ENCODE measurements around the gene PSME3IP1.
"Not testable (repeated sequence)": the region's sequence is repeated elsewhere in the genome, so short reads cannot be mapped to it uniquely, and the experiment has no call there.

Gene PSME3IP1

GRCh38 chr16:57185945-57186871, at the start of gene PSME3IP1, which contains the start of gene RSPRY1:
Gene PSME3IP1, minus strand, starts transcription at chr16:57186039. Its CDS starts 12,185 bp downstream, at chr16:57173854.
Gene RSPRY1, plus strand, starts transcription at chr16:57186329. Its CDS starts 18,330 bp downstream, at chr16:57204659.
- peak; percentile 100 for DNase-seq

GRCh38 chr16:57235128-57236021, 49.5 kb upstream of the PSME3IP1 start:
- DNase-seq, result peak; percentile 75

GRCh38 chr16:57234707-57235092, 48.9 kb upstream of the PSME3IP1 start:
- no peak for DNase-seq

- no peak for DNase-seq
Measured at GRCh38 chr16:57233944-57234706, 48.3 kb upstream of the PSME3IP1 start.

GRCh38 chr16:57231821-57232350, 46.0 kb upstream of the PSME3IP1 start:
- no peak for DNase-seq

GRCh38 chr16:57229079-57229478, 43.2 kb upstream of the PSME3IP1 start:
- no peak for DNase-seq

- no peak for DNase-seq
Measured at GRCh38 chr16:57226701-57227621, 41.1 kb upstream of the PSME3IP1 start.

- DNase-seq, result no peak
Measured at GRCh38 chr16:57225978-57226377, 40.1 kb upstream of the PSME3IP1 start.

GRCh38 chr16:57224651-57225335, 39.0 kb upstream of the PSME3IP1 start:
- no peak for DNase-seq

- no peak for DNase-seq
Measured at GRCh38 chr16:57223057-57223456, 37.2 kb upstream of the PSME3IP1 start.

GRCh38 chr16:57216968-57217367, 31.1 kb upstream of the PSME3IP1 start:
- DNase-seq, result no peak

- DNase-seq, result no peak
Measured at GRCh38 chr16:57213462-57213861, 27.6 kb upstream of the PSME3IP1 start.

GRCh38 chr16:57209780-57210179, 23.9 kb upstream of the PSME3IP1 start:
- DNase-seq, result no peak

- no peak for DNase-seq
Measured at GRCh38 chr16:57208926-57209325, 23.1 kb upstream of the PSME3IP1 start.

- DNase-seq, result no peak
Measured at GRCh38 chr16:57204675-57205074, 18.8 kb upstream of the PSME3IP1 start.

GRCh38 chr16:57203451-57203850, 17.6 kb upstream of the PSME3IP1 start:
- no peak for DNase-seq

- no peak for DNase-seq
Measured at GRCh38 chr16:57202095-57202886, 16.5 kb upstream of the PSME3IP1 start.

- DNase-seq, result not testable (repeated sequence)
Measured at GRCh38 chr16:57200926-57201325, 15.1 kb upstream of the PSME3IP1 start.

- not testable (repeated sequence) for DNase-seq
Measured at GRCh38 chr16:57200321-57200720, 14.5 kb upstream of the PSME3IP1 start.

- no peak for DNase-seq
Measured at GRCh38 chr16:57196753-57197152, 10.9 kb upstream of the PSME3IP1 start.
